ENCODE data around the gene AGAP2.

Gene AGAP2

GRCh38 chr12:57751788-57752667, 13.5 kb upstream of the AGAP2 start, which contains the start of gene CDK4:
CDK4 (minus strand) TSS chr12:57752310; CDS start chr12:57751717, 593 bp downstream.
- peak; percentile 95 for DNase-seq

DNA sequence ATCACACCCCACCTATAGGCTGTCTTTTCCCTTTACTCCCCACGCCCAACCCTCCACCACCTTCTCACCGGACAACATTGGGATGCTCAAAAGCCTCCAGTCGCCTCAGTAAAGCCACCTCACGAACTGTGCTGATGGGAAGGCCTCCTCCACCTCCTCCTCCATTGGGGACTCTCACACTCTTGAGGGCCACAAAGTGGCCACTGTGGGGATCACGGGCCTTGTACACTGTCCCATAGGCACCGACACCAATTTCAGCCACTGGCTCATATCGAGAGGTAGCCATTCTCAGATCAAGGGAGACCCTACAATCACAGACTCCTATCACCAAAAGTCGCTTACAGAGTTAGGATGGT, 12.9 kb upstream of the AGAP2 start:
- no peak for DNase-seq

DNA sequence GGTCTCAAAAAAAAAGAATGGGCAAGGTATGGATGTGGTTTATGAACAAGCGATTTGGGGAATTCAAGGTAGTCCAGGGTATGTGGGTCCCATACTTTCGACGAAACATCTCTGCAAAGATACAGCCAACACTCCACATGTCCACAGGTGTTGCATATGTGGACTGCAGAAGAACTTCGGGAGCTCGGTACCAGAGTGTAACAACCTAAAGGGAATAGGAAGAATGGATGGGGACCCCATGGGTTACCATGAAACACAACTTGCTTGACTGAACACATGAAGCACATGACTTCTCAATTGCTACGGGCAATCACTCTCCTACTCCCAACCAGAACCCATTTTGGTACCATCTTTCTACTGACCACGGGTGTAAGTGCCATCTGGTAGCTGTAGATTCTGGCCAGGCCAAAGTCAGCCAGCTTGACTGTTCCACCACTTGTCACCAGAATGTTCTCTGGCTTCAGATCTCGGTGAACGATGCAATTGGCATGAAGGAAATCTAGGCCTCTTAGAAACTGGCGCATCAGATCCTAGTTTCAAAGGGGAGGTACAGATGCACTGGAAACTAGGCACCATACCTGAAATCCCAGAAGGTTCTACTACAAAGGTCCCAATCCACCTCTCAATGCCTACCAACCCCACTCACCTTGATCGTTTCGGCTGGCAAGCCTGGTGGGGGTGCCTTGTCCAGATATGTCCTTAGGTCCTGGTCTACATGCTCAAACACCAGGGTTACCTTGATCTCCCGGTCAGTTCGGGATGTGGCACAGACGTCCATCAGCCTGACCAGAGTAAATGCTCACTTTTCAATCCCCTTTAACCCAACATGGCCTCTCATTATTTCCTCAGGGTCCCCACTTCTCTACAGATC, 12.3 kb upstream of the AGAP2 start:
- no peak for DNase-seq

DNA sequence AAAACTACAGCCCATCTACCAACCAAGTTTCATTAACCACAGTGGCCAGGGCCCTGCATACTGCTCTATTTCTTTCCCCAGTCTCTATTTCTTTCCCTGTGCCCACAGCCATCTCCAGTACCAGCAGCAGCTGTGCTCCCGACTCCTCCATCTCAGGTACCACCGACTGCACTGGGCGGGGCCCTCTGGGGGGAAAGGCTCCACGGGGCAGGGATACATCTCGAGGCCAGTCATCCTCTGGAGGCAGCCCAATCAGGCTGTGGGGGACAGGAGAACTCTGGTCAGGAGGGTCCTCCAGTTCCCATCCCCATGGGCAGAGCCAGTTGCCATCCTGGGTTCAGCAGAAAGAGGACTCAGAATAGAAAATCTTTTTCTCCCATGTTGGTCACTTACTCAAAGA, 10.5 kb upstream of the AGAP2 start:
- DNase-seq = no peak

GRCh38 chr12:57746025-57746424, 7.5 kb upstream of the AGAP2 start:
- DNase-seq = no peak

- no peak for DNase-seq
Observed at GRCh38 chr12:57745485-57745881, 6.9 kb upstream of the AGAP2 start.

GRCh38 chr12:57744777-57745484, 6.4 kb upstream of the AGAP2 start, which contains the start of gene TSPAN31:
TSPAN31 (plus strand) TSS chr12:57745039; CDS start chr12:57745155, 116 bp downstream.
- DNase-seq = peak; percentile 91

DNA sequence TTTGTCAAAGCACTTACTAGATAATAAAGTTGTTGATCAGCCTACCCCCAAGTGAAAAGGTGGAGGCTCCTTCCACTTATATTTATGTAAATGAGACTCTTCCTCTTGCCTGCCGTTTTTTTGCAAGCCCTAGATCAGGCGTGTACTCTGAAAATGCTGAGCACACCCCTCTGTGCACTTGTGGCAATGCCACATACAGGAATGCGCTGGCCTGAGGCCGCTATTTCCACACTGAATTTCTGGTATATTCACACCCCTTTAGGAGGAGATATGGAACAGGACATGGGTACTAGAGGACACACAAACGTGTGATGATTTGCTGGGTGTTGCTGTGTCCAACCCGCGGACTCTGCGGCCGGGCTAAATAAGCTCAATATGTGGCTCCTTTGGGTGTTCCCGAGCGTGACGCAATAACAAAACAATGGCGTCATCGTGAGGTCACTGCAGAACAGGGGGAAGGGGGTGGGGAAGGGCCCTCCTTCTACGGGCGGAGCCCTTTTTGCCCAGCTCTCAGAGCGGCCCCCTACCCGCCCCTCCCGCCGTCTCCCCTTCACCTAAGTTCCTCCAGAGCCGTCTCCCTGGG, 5.7 kb upstream of the AGAP2 start:
- peak; percentile 61 for DNase-seq

DNA sequence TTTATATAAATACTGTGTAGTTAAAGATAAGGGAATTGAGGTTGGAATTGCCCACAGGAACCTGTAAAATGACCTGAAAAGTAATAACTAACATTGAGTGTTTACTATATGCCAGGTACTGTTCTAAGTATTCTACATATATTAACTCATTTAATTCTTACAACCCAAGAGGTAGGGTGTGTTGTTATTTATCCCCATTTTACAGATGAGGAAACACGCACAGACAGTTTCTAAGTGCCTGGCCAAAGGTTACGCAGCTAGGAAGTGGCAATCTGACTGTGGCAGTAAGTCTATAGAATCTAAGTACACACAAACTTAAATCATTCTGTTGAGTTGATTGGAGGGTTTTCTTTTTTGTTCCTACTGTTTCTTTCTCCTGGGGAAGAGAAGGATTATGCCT, 5.2 kb upstream of the AGAP2 start:
- DNase-seq = no peak

DNA sequence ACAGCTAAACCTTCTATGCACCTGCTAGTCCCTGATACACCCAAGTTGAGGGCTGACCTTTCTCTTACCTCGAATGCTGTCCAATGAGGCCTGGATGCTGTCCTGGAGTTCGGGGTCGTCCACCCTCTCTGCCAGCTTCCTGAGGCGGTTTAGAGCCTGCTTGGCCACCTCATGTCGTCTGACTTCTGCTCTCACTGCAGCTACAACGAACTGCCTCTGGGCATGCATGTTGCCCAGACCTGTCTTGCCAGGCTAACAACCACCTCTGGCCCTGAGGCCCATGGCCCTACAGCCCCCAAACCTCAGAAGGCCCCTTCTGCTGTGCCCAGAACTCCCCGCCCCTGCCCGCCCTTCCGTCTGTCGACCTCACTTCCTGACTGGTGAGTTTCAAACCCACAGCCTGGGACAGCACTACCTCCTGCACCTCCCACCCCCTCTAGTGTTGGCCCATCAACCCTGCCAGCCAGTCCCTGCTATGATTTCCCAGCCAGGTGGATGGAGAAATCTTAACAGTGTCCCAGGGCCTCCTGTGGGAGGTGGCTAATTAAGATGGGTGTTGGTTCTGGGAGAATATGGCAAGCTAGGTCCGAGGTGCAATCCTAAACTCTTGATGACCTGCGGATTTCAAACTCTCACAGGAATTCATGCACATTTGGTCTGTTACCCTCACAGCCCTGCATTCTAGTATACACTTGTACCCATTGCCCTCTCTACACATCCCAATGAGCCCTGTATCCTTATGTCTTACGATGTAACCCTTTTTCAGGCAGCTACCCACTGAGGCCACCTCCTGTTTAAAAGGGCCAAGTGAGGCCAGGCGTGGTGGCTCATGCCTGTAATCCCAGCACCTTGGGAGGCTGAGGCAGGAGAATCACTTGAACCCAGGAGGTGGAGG, 3.5 kb upstream of the AGAP2 start:
- DNase-seq = peak; percentile 65

DNA sequence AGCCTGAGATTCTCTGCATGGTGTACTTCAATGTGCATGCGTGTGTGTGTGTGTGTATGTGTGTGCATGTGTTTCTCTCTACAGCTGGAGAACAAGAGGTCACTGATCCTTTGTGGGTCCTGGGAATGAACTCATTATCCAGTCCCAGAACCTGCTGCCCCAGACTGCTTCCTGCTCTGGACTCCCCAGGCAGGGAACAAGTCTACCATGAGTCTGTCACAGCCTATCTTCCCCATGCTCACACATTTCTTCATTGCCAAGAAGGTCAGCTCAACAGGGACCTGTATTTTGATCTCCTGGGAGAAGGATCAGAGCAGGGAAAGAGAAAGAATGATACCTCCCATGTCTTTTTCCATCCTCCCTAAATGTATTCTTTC, 2.9 kb upstream of the AGAP2 start:
- DNase-seq = no peak

DNA sequence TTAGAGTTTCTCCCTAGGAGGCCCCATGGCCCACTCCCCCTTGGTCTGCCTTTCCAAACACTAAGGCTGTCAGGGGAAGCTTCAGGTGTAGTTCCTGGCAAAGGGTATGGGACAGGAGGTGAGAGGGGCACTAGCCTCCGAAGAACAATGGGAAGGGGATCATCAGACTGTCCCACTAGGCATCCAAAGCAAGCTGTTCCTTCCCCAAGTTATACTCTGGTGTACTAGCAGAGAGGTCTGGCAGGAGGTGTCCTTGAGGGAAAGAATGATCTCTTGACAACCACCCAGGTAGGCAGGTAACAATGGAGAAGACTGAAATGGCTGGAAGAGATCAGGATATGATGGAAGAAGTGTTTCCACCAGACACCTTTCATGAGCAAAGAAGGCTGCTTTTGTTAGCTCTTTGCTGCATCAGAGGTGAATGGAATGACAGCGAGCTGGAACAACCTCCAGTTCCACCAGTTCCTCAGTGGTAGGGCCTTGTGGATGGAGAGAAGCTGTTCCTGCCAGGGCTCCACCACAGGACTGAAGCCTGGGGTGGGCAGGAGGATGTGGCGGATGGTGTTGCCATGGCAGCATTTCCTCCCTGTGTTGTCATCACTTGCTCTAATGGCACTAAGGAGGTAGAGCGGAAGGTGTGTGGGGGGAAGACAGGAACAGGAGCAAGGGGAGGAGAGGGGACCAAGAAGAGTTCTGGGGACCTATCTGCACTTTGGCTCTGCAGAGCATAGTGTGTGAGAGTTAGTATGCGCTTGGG, 2.3 kb upstream of the AGAP2 start:
- DNase-seq = peak; percentile 62

GRCh38 chr12:57739914-57740538, 1.5 kb upstream of the AGAP2 start:
- no peak for DNase-seq

- no peak for DNase-seq
Observed at GRCh38 chr12:57739387-57739786, 845 bp upstream of the AGAP2 start.

DNA sequence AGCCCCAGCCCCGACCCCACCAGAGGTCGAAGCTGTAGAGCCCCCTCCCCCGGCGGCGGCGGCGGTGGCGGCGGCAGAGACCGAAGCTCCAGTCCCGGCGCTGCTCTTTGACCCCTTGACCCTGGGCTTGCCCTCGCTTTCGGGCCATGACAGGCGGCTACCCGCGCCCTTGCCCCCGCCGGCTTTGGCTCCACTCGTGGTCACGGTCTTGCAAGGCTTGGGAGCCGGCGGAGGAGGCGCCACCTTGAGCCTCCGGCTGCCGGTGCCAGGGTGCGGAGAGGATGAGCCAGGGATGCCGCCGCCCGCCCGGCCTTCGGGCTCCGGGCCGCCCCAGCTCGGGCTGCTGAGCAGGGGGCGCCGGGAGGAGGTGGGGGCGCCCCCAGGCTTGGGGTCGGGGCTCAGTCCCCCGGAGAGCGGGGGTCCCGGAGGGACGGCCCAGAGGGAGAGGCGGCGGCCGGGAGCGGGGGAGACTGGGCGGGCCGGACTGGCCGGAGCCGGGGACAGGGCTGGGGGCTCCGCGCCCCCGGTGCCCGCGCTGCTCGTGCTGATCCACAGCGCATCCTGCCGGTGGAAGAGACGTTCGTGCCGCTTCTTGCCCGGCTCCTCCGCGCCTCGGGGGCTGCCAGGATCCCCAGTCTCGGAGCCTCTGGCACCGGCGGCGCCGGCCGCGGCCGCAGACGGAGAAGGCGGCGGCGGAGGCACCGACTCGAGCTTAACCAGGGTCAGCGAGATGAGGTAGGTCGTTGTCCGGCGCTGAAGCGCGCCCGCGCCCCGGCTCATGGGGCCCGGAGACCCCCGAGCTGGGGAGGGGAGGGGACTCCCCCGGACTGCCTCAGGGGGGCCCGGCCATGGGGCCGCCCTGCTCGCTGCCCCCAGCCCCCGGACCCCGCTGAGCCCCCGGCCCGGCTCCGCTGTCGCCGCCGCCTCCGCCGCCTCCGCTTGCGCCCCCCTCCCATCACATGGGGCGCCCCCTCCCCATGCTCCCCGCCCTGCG, 778 bp downstream of the AGAP2 start:
- DNase-seq = no peak

- no peak for DNase-seq
Observed at GRCh38 chr12:57736741-57737466, 1.6 kb downstream of the AGAP2 start.

DNA sequence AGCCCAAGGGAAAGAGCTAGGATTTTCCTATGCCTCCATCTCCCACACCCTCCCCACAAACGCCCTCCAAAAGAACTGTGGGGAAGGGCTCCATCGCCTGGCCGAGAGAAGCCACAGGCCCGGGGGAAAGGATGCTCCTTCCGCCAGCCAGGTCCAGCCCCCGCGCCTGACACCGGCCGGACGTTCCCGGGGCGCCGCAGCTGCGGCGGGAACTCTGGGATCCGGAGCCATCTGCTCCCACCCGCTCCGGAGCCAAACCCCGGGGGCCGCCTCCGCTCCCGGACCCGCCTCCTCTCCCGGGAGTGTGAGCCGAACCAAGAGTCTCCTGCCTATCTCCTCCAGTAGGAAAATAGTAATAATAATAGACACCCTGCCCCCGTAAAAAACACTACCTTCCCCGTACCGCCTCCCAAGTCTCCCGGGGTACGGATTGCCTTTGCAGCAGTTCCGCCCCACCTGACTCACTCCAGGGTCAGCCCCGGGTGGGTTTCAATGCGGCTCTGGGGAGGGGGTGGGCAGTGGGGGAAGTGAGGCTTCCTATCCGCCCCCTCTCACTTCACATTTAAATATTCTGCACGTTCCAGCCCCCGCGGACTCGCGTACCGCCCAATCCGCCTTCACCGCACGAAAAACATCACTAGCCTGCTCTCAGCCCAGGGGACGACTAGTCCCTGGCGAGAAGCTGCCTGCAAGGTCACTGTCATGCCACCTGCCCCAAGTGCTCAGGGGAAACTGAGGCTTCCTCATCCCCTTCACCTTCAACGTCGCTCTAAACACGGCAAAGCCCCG, 2.4 kb downstream of the AGAP2 start:
- DNase-seq = no peak
